Mucosa of descending colon (tissue), 3 donors: ENCODE data around the gene RIT2. TPM values are rescaled to one million over a fixed set of nuclear protein-coding genes. Genes with fewer than 3 reads are reported as not detected.

Source experiments
- ATAC-seq: fragments of 200-7000 bp; cut with Tn5 transposase; one replicate; pipeline ENCODE4 v1.9.1; 2020; ENCODE audit warnings: mild to moderate bottlenecking, moderate library complexity
- DNase-seq, 3 donors: peaks; one replicate each; pipeline ENCODE4 v3.0.0-alpha.2; 2020
- H3K36me3 ChIP-seq: fragments of 200-600 bp; one replicate; pipeline ENCODE4 v1.8.0; 2021; ENCODE audit warnings: low read depth, mild to moderate bottlenecking
- H3K4me1 ChIP-seq: fragments of 200-600 bp; one replicate; pipeline ENCODE4 v1.8.0; 2021; ENCODE audit warnings: low read depth, mild to moderate bottlenecking
- H3K4me3 ChIP-seq: fragments of 200-600 bp; one replicate; pipeline ENCODE4 v1.8.0; 2021; ENCODE audit warnings: mild to moderate bottlenecking
- H3K9me3 ChIP-seq: fragments of 200-600 bp; one replicate; pipeline ENCODE4 v1.8.0; 2021; ENCODE audit warnings: mild to moderate bottlenecking
- CTCF ChIP-seq: fragments of 200-600 bp; IDR thresholded peaks from one replicate; pipeline ENCODE4 v1.8.0; 2022; ENCODE audit warnings: antibody characterized with exemption, mild to moderate bottlenecking
- intact Hi-C, 2 donors: fragments of 100-400 bp; cut with DNase I in 1 of 2; cut with micrococcal nuclease in 1 of 2; formaldehyde crosslinking; loops; one replicate each; pipeline versions ENCODE4 v1.11.0 to v1.11.1; 2022; cut with DNase I, micrococcal nuclease
- total RNA-seq, 3 donors: library from RNA; stranded (reverse); fragmentation: NEBNext Ultra II Directional in 2 of 3; extraction: Animal tissue kit (Norgen Biotek cat#: 25700) in 2 of 3; gene quantifications; one replicate each; pipeline versions ENCODE4 v1.2.1 to v1.2.4, GENCODE V29; 2021 to 2023
- donor health status: DM: no; HTN: no; CAD: no; lungs with moderate emphysema.
- donor health status: DM: no; HTN: no; CAD: no.
- donor health status: DM: no; HTN: yes; CAD: no.

RIT2 gene
- total RNA-seq, 3 donors from 2014 or later: 0.44 TPM; not detected in 2

GRCh38 chr18:42780171-42780570 lies 335.3 kb downstream of the RIT2 start:
- Histone ChIP-seq H3K9me3 (no peaks in the 10 kb centered on the region), H3K36me3 (no peaks in the 10 kb centered on the region), H3K4me3 (no peak overlapping the region), H3K4me1 (no peaks in the 10 kb centered on the region)
- no peak for DNase-seq
- TF ChIP-seq CTCF: no peak
- ATAC-seq: no peak
- intact Hi-C loops: no loop called here

GRCh38 chr18:42778445-42779042 lies 336.9 kb downstream of the RIT2 start:
- Histone ChIP-seq H3K36me3 (no peaks in the 10 kb centered on the region), H3K4me3 (no peak overlapping the region), H3K9me3 (no peaks in the 10 kb centered on the region), H3K4me1 (no peaks in the 10 kb centered on the region)
- no peak for TF ChIP-seq CTCF
- intact Hi-C loops: no loop called here
- DNase-seq (no peak), ATAC-seq (no peak)

- H3K36me3 ChIP-seq: no peaks in the 10 kb centered on the region
These were observed 337.5 kb downstream of the RIT2 start for GRCh38 chr18:42778024-42778423.

GRCh38 chr18:42773870-42774269 lies 341.6 kb downstream of the RIT2 start:
- no peaks in the 10 kb centered on the region for H3K4me1 ChIP-seq
- no peaks in the 10 kb centered on the region for H3K9me3 ChIP-seq
- no peak for ATAC-seq
- intact Hi-C loops: no loop called here
- H3K36me3 ChIP-seq: no peaks in the 10 kb centered on the region
- no peak for DNase-seq
- H3K4me3 ChIP-seq: no peak overlapping the region
- no peak for TF ChIP-seq CTCF

More at GRCh38 chr18:42778024-42778423, 337.5 kb downstream of the RIT2 start:
- no peaks in the 10 kb centered on the region for H3K9me3 ChIP-seq
- no peaks in the 10 kb centered on the region for H3K4me1 ChIP-seq
- H3K4me3 ChIP-seq: no peak overlapping the region
- ATAC-seq: no peak
- no peak for TF ChIP-seq CTCF
- no peak for DNase-seq
- intact Hi-C loops: no loop called here

GRCh38 chr18:42771936-42772335 lies 343.5 kb downstream of the RIT2 start:
- no peak for DNase-seq
- no peak overlapping the region for H3K4me3 ChIP-seq
- no peak for TF ChIP-seq CTCF
- intact Hi-C loops: no loop called here
- no peaks in the 10 kb centered on the region for H3K4me1 ChIP-seq
- H3K36me3 ChIP-seq: no peaks in the 10 kb centered on the region
- H3K9me3 ChIP-seq: no peaks in the 10 kb centered on the region
- ATAC-seq: no peak

GRCh38 chr18:42765302-42765701 lies 350.2 kb downstream of the RIT2 start:
- Histone ChIP-seq H3K36me3 (no peaks in the 10 kb centered on the region), H3K9me3 (no peaks in the 10 kb centered on the region), H3K4me3 (no peak overlapping the region), H3K4me1 (no peaks in the 10 kb centered on the region)
- TF ChIP-seq CTCF: no peak
- intact Hi-C loops: no loop called here
- ATAC-seq (no peak), DNase-seq (no peak)
